GM23338 (cell line): Measurements from ENCODE around the gene TTC27. TPM values are rescaled to one million over a fixed set of nuclear protein-coding genes. Genes with fewer than 3 reads are reported as not detected.

Experiments
- ATAC-seq: fragments of 200-7000 bp; cut with Tn5 transposase; 3 replicates; pipeline ENCODE4 v1.9.1; 2020
- DNase-seq: peaks from one replicate; pipeline ENCODE4 v3.0.0-alpha.2; 2015; ENCODE audit warnings: low spot score
- H2AFZ ChIP-seq: fragments of 200-600 bp; sonication (generic); 2 replicates; pipeline ENCODE4 v1.8.0; 2016; ENCODE audit warnings: antibody characterized with exemption, mild to moderate bottlenecking, moderate library complexity
- H3F3A ChIP-seq: fragments of 200-600 bp; sonication (generic); replicated peaks from 2 replicates; pipeline ENCODE4 v1.8.0; 2017; ENCODE audit warnings: antibody characterized with exemption, mixed run types, low read depth
- H3K27ac ChIP-seq: fragments of 200-600 bp; sonication (generic); 2 replicates; pipeline ENCODE4 v1.6.1; 2016; ENCODE audit warnings: low read depth
- H3K27me3 ChIP-seq: fragments of 200-600 bp; sonication (generic); 2 replicates; pipeline ENCODE4 v1.8.0; 2016; ENCODE audit warnings: mild to moderate bottlenecking, mixed run types, moderate library complexity; ENCODE audit not compliant: insufficient read depth
- H3K36me3 ChIP-seq: fragments of 200-600 bp; sonication (generic); 2 replicates; pipeline ENCODE4 v1.8.0; 2016; ENCODE audit warnings: mild to moderate bottlenecking; ENCODE audit not compliant: insufficient read depth
- H3K4me1 ChIP-seq: fragments of 200-600 bp; sonication (generic); 2 replicates; pipeline ENCODE4 v1.8.0; 2016; ENCODE audit warnings: mild to moderate bottlenecking, moderate library complexity; ENCODE audit not compliant: insufficient read depth
- H3K4me2 ChIP-seq: fragments of 200-600 bp; sonication (generic); 2 replicates; pipeline ENCODE4 v1.7.1; 2017; ENCODE audit warnings: mixed run types
- H3K4me3 ChIP-seq: fragments of 200-600 bp; sonication (generic); 2 replicates; pipeline ENCODE4 v1.6.1; 2016; ENCODE audit warnings: mixed run types
- H3K79me2 ChIP-seq: fragments of 200-600 bp; sonication (generic); replicated peaks from 2 replicates; pipeline ENCODE4 v1.8.0; 2017; ENCODE audit warnings: mild to moderate bottlenecking; ENCODE audit not compliant: insufficient read depth
- H3K9me2 ChIP-seq: fragments of 200-600 bp; sonication (generic); 2 replicates; pipeline ENCODE4 v1.8.0; 2017; ENCODE audit not compliant: insufficient read depth
- H4K20me1 ChIP-seq: fragments of 200-600 bp; sonication (generic); replicated peaks from 2 replicates; pipeline ENCODE4 v1.8.0; 2017; ENCODE audit warnings: mild to moderate bottlenecking; ENCODE audit not compliant: insufficient read depth
- H3K27ac Mint-ChIP-seq: 2 replicates; pipeline ENCODE4 v1.8.0; 2020; ENCODE audit warnings: inconsistent platforms, mild to moderate bottlenecking, moderate library complexity, mixed read lengths
- H3K27me3 Mint-ChIP-seq: 3 replicates; pipeline ENCODE4 v1.8.0; 2022; ENCODE audit warnings: low read depth, mild to moderate bottlenecking, moderate library complexity, mixed read lengths, inconsistent platforms; ENCODE audit not compliant: insufficient read depth, poor library complexity
- H3K36me3 Mint-ChIP-seq: 3 replicates; pipeline ENCODE4 v1.8.0; 2021; ENCODE audit warnings: low read depth, mild to moderate bottlenecking, inconsistent platforms, moderate library complexity, mixed read lengths
- H3K4me1 Mint-ChIP-seq: 3 replicates; pipeline ENCODE4 v1.8.0; 2020; ENCODE audit warnings: mild to moderate bottlenecking, inconsistent platforms, mixed read lengths
- H3K4me3 Mint-ChIP-seq: 3 replicates; pipeline ENCODE4 v1.8.0; 2021; ENCODE audit warnings: moderate library complexity, mild to moderate bottlenecking, inconsistent platforms, mixed read lengths
- H3K9me3 Mint-ChIP-seq: 3 replicates; pipeline ENCODE4 v1.8.0; 2020; ENCODE audit warnings: moderate library complexity, mild to moderate bottlenecking, inconsistent platforms, mixed read lengths
- CREB1 ChIP-seq: fragments of 250-450 bp; sonication (Bioruptor Pico); IDR thresholded peaks from 2 replicates; pipeline ENCODE4 v1.5.0; 2020; ENCODE audit warnings: low read depth, mild to moderate bottlenecking, moderate library complexity
- CTCF ChIP-seq, 2 experiments: fragments of 200-600 bp in 1 of 2; sonication (generic) in 1 of 2; conservative IDR thresholded peaks; 2 replicates each; pipeline versions ENCODE4 v1.5.1 to v1.6.1; 2016 to 2017; ENCODE audit warnings: antibody characterized with exemption in 2 of 2, low read depth in 2 of 2, mild to moderate bottlenecking in 2 of 2, moderate library complexity in 1 of 2
- EZH2 ChIP-seq: fragments of 200-600 bp; sonication (generic); IDR thresholded peaks from one replicate; pipeline ENCODE4 v1.8.0; 2017; ENCODE audit warnings: antibody characterized with exemption, mild to moderate bottlenecking, low read depth; ENCODE audit not compliant: unreplicated experiment
- EZH2phosphoT487 ChIP-seq: fragments of 200-600 bp; sonication (generic); IDR thresholded peaks from one replicate; pipeline ENCODE4 v1.8.1; 2018; ENCODE audit warnings: antibody characterized with exemption; ENCODE audit not compliant: unreplicated experiment
- JUNB ChIP-seq: IDR thresholded peaks from one replicate; pipeline ENCODE4 v1.6.1; 2016; ENCODE audit warnings: antibody characterized with exemption; ENCODE audit not compliant: unreplicated experiment
- NANOG ChIP-seq: IDR thresholded peaks from 2 replicates; pipeline ENCODE4 v1.6.1; 2016; ENCODE audit warnings: antibody characterized with exemption, borderline replicate concordance
- POLR2AphosphoS5 ChIP-seq: IDR thresholded peaks from 2 replicates; pipeline ENCODE4 v1.6.1; 2016; ENCODE audit warnings: antibody characterized with exemption, low read depth
- STAT1 ChIP-seq: IDR thresholded peaks from one replicate; pipeline ENCODE4 v1.6.1; 2016; ENCODE audit warnings: antibody characterized with exemption; ENCODE audit not compliant: unreplicated experiment
- ZNF114 ChIP-seq: fragments of 250-450 bp; sonication (Bioruptor Pico); IDR thresholded peaks from 2 replicates; pipeline ENCODE4 v1.5.0; 2020; ENCODE audit warnings: mild to moderate bottlenecking, moderate library complexity
- ZNF331 ChIP-seq: fragments of 250-450 bp; sonication (Bioruptor Pico); IDR thresholded peaks from 2 replicates; pipeline ENCODE4 v1.5.0; 2020; ENCODE audit warnings: low read depth, mild to moderate bottlenecking, moderate library complexity
- ZNF462 ChIP-seq: fragments of 250-450 bp; sonication (Bioruptor Pico); IDR thresholded peaks from 2 replicates; pipeline ENCODE4 v1.5.0; 2020; ENCODE audit warnings: mild to moderate bottlenecking, moderate library complexity
- polyA plus RNA-seq: library from polyadenylated mRNA; unstranded; fragments of >200 nt; fragmentation: Nextera tagmentation; extraction: Ambion mirVana; gene quantifications from 2 replicates; pipeline ENCODE4 v1.2.1, GENCODE V29; 2016
- total RNA-seq: library from RNA; depleted of rRNA; stranded (reverse); fragments of >200 nt; shearing (Covaris generic); gene quantifications from 2 replicates; pipeline ENCODE4 v1.2.3, GENCODE V29; 2014
- TF ChIP-seq, protein P1 (sequence below): IDR thresholded peaks from 2 replicates; pipeline ENCODE4 v1.6.1; 2016; ENCODE audit warnings: antibody characterized with exemption
- TF ChIP-seq, protein P2 (sequence below): IDR thresholded peaks from one replicate; pipeline ENCODE4 v1.6.1; 2018; ENCODE audit warnings: antibody characterized with exemption; ENCODE audit not compliant: unreplicated experiment

Gene TTC27
- total and polyA plus RNA-seq, 2 experiments from 2014 or later, result 11.8 to 41.3 TPM

GRCh38 chr2:32863803-32864202 is 236.0 kb downstream of the TTC27 start:
- Histone ChIP-seq H3K4me1 (no peaks in the 10 kb centered on the region), H3K27me3 (no peaks in the 10 kb centered on the region), H4K20me1 (no peaks in the 10 kb centered on the region), H3K9me2 (no peaks in the 10 kb centered on the region), H3F3A (no peaks in the 10 kb centered on the region), H3K79me2 (no peaks in the 10 kb centered on the region), H3K4me2 (no peak overlapping the region), H2AFZ (peak overlapping the region; percentile 28; the same call in 1 of the 2 replicates), H3K36me3 (no peaks in the 10 kb centered on the region), H3K4me3 (no peak overlapping the region), H3K27ac (no peak overlapping the region)
- H3K4me3 Mint-ChIP-seq, result no peak overlapping the region
- H3K27me3 Mint-ChIP-seq, result peaks cover 2% of the 10 kb centered on the region
- ATAC-seq, result no peak
- no peak overlapping the region for H3K27ac Mint-ChIP-seq
- peaks cover 3% of the 10 kb centered on the region; the same call in 2 of the 3 replicates for H3K9me3 Mint-ChIP-seq
- H3K4me1 Mint-ChIP-seq, result no peaks in the 10 kb centered on the region
- peaks cover 2% of the 10 kb centered on the region; the same call in 2 of the 3 replicates for H3K36me3 Mint-ChIP-seq
- TF ChIP-seq CTCF (conservative IDR thresholded peaks at IDR 0.05; ENCODE audit: low read depth in 2 of 2) (no peak), NANOG (no peak), ZNF331 (CRISPR knock-in tag) (no peak), POLR2AphosphoS5 (no peak), STAT1 (no peak), CREB1 (CRISPR knock-in tag) (no peak), JUNB (no peak), ZNF114 (no peak), EZH2 (no peak), ZNF462 (CRISPR knock-in tag) (no peak), EZH2phosphoT487 (no peak)
- TF ChIP-seq, protein P1, sequence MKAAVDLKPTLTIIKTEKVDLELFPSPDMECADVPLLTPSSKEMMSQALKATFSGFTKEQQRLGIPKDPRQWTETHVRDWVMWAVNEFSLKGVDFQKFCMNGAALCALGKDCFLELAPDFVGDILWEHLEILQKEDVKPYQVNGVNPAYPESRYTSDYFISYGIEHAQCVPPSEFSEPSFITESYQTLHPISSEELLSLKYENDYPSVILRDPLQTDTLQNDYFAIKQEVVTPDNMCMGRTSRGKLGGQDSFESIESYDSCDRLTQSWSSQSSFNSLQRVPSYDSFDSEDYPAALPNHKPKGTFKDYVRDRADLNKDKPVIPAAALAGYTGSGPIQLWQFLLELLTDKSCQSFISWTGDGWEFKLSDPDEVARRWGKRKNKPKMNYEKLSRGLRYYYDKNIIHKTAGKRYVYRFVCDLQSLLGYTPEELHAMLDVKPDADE, result no peak
- TF ChIP-seq, protein P2, sequence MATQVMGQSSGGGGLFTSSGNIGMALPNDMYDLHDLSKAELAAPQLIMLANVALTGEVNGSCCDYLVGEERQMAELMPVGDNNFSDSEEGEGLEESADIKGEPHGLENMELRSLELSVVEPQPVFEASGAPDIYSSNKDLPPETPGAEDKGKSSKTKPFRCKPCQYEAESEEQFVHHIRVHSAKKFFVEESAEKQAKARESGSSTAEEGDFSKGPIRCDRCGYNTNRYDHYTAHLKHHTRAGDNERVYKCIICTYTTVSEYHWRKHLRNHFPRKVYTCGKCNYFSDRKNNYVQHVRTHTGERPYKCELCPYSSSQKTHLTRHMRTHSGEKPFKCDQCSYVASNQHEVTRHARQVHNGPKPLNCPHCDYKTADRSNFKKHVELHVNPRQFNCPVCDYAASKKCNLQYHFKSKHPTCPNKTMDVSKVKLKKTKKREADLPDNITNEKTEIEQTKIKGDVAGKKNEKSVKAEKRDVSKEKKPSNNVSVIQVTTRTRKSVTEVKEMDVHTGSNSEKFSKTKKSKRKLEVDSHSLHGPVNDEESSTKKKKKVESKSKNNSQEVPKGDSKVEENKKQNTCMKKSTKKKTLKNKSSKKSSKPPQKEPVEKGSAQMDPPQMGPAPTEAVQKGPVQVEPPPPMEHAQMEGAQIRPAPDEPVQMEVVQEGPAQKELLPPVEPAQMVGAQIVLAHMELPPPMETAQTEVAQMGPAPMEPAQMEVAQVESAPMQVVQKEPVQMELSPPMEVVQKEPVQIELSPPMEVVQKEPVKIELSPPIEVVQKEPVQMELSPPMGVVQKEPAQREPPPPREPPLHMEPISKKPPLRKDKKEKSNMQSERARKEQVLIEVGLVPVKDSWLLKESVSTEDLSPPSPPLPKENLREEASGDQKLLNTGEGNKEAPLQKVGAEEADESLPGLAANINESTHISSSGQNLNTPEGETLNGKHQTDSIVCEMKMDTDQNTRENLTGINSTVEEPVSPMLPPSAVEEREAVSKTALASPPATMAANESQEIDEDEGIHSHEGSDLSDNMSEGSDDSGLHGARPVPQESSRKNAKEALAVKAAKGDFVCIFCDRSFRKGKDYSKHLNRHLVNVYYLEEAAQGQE, result no peak
- DNase-seq, result no peak
